GM12878 (cell line): ENCODE data around the gene INSYN2B. TPM values are rescaled to one million over a fixed set of nuclear protein-coding genes. Genes with fewer than 3 reads are reported as not detected.

Source experiments
- ATAC-seq: fragments of 200-7000 bp; cut with Tn5 transposase; 3 replicates; pipeline ENCODE4 v1.9.1; 2020; ENCODE audit warnings: mild to moderate bottlenecking, moderate library complexity
- BruUV-seq: library from RNA; stranded (reverse); fragments of 400-500 nt; replicated peaks from 2 replicates; lab custom pipeline; 2021; lab: Mats Ljungman, UMichigan
- CTCF ChIA-PET: fragments of 300-600 bp; sonication (Branson Sonifier 250); formaldehyde crosslinking; extraction: SDS; loops from one replicate; lab custom pipeline; 2021; ENCODE audit warnings: inconsistent platforms; lab: Yijun Ruan, JAX
- POLR2A ChIA-PET: fragments of 350-600 bp; formaldehyde crosslinking; extraction: SDS; loops from one replicate; lab custom pipeline; 2021; ENCODE audit warnings: inconsistent platforms; lab: Charles Lee
- RAD21 ChIA-PET: fragments of 300-600 bp; sonication (Branson Sonifier 250); formaldehyde crosslinking; loops from one replicate; lab custom pipeline; 2023; ENCODE audit warnings: antibody characterized with exemption; ENCODE audit not compliant: unreplicated experiment; lab: Charles Lee
- SMC1A ChIA-PET: fragments of 300-600 bp; sonication (Branson Sonifier 250); formaldehyde crosslinking; loops from one replicate; lab custom pipeline; 2023; ENCODE audit not compliant: unreplicated experiment, uncharacterized antibody; lab: Charles Lee
- DNase-seq: peaks from one replicate; pipeline ENCODE4 v3.0.0-alpha.2; 2011; ENCODE audit warnings: low read depth, low spot score
- FAIRE-seq: peaks from 3 replicates; lab custom pipeline; 2011; peaks lifted over from hg19 to GRCh38; lab: Jason Lieb, UNC
- H2AFZ ChIP-seq: 2 replicates; pipeline ENCODE4 v1.6.0; 2011; ENCODE audit warnings: low read depth, low read length, control low read depth; ENCODE audit not compliant: control insufficient read depth
- H3K27ac ChIP-seq: 2 replicates; pipeline ENCODE4 v1.5.1; 2011; ENCODE audit warnings: control low read depth; ENCODE audit not compliant: control insufficient read depth, insufficient read depth
- H3K27me3 ChIP-seq, 2 experiments: replicated peaks in 1 of 2; 2 replicates each; pipeline versions ENCODE4 v1.6.0 to v1.6.1; 2011; ENCODE audit warnings: low read length in 1 of 2; ENCODE audit not compliant: control insufficient read depth in 2 of 2, insufficient read depth in 2 of 2
- H3K36me3 ChIP-seq, 2 experiments: 2 replicates each; pipeline ENCODE4 v1.5.1; 2011; ENCODE audit warnings: low read length in 1 of 2; ENCODE audit not compliant: control insufficient read depth in 2 of 2, insufficient read depth in 2 of 2
- H3K4me1 ChIP-seq: 2 replicates; pipeline ENCODE4 v1.6.1; 2011; ENCODE audit warnings: mild to moderate bottlenecking, low read length, moderate library complexity, mixed read lengths; ENCODE audit not compliant: control insufficient read depth, insufficient read depth
- H3K4me2 ChIP-seq: 2 replicates; pipeline ENCODE4 v1.6.0; 2011; ENCODE audit warnings: control low read depth; ENCODE audit not compliant: control insufficient read depth, insufficient read depth
- H3K4me3 ChIP-seq: fragments of 200-600 bp; sonication (generic); 2 replicates; pipeline ENCODE4 v1.5.1; 2016
- H3K79me2 ChIP-seq: 2 replicates; pipeline ENCODE4 v1.6.0; 2011; ENCODE audit warnings: low read length; ENCODE audit not compliant: control insufficient read depth, insufficient read depth
- H3K9ac ChIP-seq: 2 replicates; pipeline ENCODE4 v1.8.0; 2011; ENCODE audit warnings: low read length, control low read depth, mixed read lengths; ENCODE audit not compliant: control insufficient read depth, insufficient read depth
- H3K9me3 ChIP-seq: replicated peaks from 3 replicates; pipeline ENCODE4 v1.5.1; 2011; ENCODE audit warnings: mild to moderate bottlenecking, low read length; ENCODE audit not compliant: control insufficient read depth, insufficient read depth
- H4K20me1 ChIP-seq: 2 replicates; pipeline ENCODE4 v1.6.0; 2011; ENCODE audit not compliant: control insufficient read depth, insufficient read depth
- CHD1 ChIP-seq: IDR thresholded peaks from 2 replicates; pipeline ENCODE4 v1.6.1; 2012; ENCODE audit warnings: low read depth, low read length, improper control_type of control experiment
- EGR1 ChIP-seq, 2 experiments: IDR thresholded peaks; 1 replicate in 1 of 2; 2 replicates in 1 of 2; pipeline ENCODE4 v1.6.1; 2011 to 2012; ENCODE audit warnings: low read depth in 2 of 2, low read length in 2 of 2, borderline replicate concordance in 1 of 2, mild to moderate bottlenecking in 1 of 2, moderate library complexity in 1 of 2
- IKZF1 ChIP-seq: fragments of 450-650 bp; conservative IDR thresholded peaks from 2 replicates; pipeline ENCODE4 v1.6.1; 2017; ENCODE audit warnings: antibody characterized with exemption, mild to moderate bottlenecking
- NFYB ChIP-seq: IDR thresholded peaks from 2 replicates; pipeline ENCODE4 v1.6.1; 2011; ENCODE audit warnings: low read depth, mild to moderate bottlenecking, low read length, improper control_type of control experiment, moderate library complexity; ENCODE audit not compliant: insufficient read depth
- NRF1 ChIP-seq: conservative IDR thresholded peaks from 2 replicates; pipeline ENCODE4 v1.6.1; 2011; ENCODE audit warnings: mild to moderate bottlenecking, low read depth, low read length, improper control_type of control experiment
- SRF ChIP-seq, 2 experiments: IDR thresholded peaks; 2 replicates each; pipeline ENCODE4 v1.6.1; 2011; ENCODE audit warnings: low read depth in 2 of 2, low read length in 2 of 2, mild to moderate bottlenecking in 1 of 2, moderate library complexity in 1 of 2
- STAT1 ChIP-seq: fragments of 450-650 bp; conservative IDR thresholded peaks from 2 replicates; pipeline ENCODE4 v1.6.1; 2014; ENCODE audit warnings: antibody characterized with exemption, mild to moderate bottlenecking
- TCF7 ChIP-seq: IDR thresholded peaks from 2 replicates; pipeline ENCODE4 v1.6.1; 2014; ENCODE audit warnings: antibody characterized with exemption, borderline replicate concordance
- YBX1 ChIP-seq: fragments of 450-650 bp; IDR thresholded peaks from 2 replicates; pipeline ENCODE4 v1.6.1; 2016; ENCODE audit warnings: antibody characterized with exemption
- WGBS: methylation state at CpG from one replicate; pipeline ENCODE4 v1.1.6; 2016; ENCODE audit warnings: low lambda C conversion rate; ENCODE audit not compliant: insufficient replicate concordance, insufficient coverage; ENCODE audit errors: missing lambda C conversion rate; 5-methylcytosine and 5-hydroxymethylcytosine counted together
- in situ Hi-C: fragments of 300-500 bp; cut with MboI; formaldehyde crosslinking; loops from 9 replicates; pipeline ENCODE4 v1.14.3; 2018; ENCODE audit warnings: mixed read lengths
- intact Hi-C: fragments of 100-400 bp; cut with micrococcal nuclease; formaldehyde crosslinking; loops from one replicate; pipeline ENCODE4 v1.14.2; 2022; ENCODE audit not compliant: unreplicated experiment
- polyA plus RNA-seq, 11 experiments: library from polyadenylated mRNA; depleted of rRNA in 4 of 11; unstranded in 6 of 11; stranded (reverse) in 5 of 11; fragments of >200 nt; fragmentation: Nextera tagmentation in 4 of 11; fragmentation: Illumina TruSeq in 1 of 11; extraction: Ambion mirVana in 4 of 11; extraction: Trizol in 1 of 11; gene quantifications; 1 replicate in 1 of 11; 2 replicates in 10 of 11; pipeline versions ENCODE4 v1.2.1 to v1.2.3, GENCODE V29; 2011 to 2016; ENCODE audit warnings: inconsistent platforms in 2 of 11, missing spikeins in 2 of 11, low read depth in 1 of 11
- total RNA-seq, 4 experiments: library from RNA; depleted of rRNA in 3 of 4; stranded (reverse); fragments of >200 nt in 3 of 4; fragmentation: Illumina TruSeq in 1 of 4; extraction: Trizol in 1 of 4; gene quantifications; 2 replicates each; pipeline versions ENCODE4 v1.2.1 to v1.2.3, GENCODE V29; 2013 to 2021

The INSYN2B gene
- total and polyA plus RNA-seq, 10 of the 15 experiments (the other 5 are each of a cell fraction or from before 2014, with no cell fraction given), result 0.05 to 0.27 (median 0.13) TPM; not detected in 7

DNA sequence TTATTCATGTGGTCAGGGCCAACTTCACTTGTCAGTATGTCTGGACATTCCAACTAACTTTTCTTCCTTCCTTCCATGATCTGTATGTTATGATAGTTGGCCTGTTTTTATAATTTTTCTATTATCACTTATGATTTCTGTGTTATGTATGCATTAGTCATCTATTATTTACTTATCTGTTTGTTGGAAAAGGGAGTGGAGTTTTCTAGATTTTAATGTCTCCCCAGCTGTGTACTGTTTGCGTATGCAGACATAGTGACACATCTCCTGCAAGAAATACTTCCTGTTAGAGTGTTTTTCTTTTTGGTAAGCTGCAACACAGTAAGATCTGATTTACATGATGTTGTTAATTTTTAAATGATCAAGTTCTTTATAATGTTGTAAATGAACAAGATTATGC is 8.7 kb upstream of the INSYN2B start:
- Histone ChIP-seq H4K20me1 (no peaks in the 10 kb centered on the region), H3K36me3 (peaks cover 16 to 36% of the 10 kb centered on the region in 2 experiments), H3K27me3 (no peaks in the 10 kb centered on the region), H3K9ac (no peak overlapping the region), H3K4me2 (no peak overlapping the region), H3K27ac (no peak overlapping the region), H3K4me1 (no peaks in the 10 kb centered on the region), H3K4me3 (no peak overlapping the region), H2AFZ (no peak overlapping the region), H3K9me3 (no peaks in the 10 kb centered on the region), H3K79me2 (no peaks in the 10 kb centered on the region)
- RAD21 ChIA-PET, result no interaction called here
- ATAC-seq, result no peak
- no peak for DNase-seq
- SMC1A ChIA-PET, result interaction anchor here (0.9 kb wide), 1 partner anchor 8 kb away, joined by 3 read pairs; the partner anchor contains the start of gene INSYN2B
- no peak for FAIRE-seq
- CTCF ChIA-PET, result interaction anchor here (0.8 kb wide), 1 partner anchor 8 kb away, joined by 4 read pairs; the partner anchor contains the start of gene INSYN2B
- in situ Hi-C loops (no loop called here), intact Hi-C loops (no loop called here)
- POLR2A ChIA-PET, result no interaction called here
- WGBS, result 89% methylated on average over 1 of the region's 1 CpG
- TF ChIP-seq YBX1, result no peak
- TF ChIP-seq EGR1 (IDR thresholded peaks at IDR 0.05; ENCODE audit: borderline replicate concordance in 1 of 2, low read depth in 2 of 2, low read length in 2 of 2), result no peak
- TF ChIP-seq IKZF1, result no peak
- TF ChIP-seq CHD1, result no peak
- TF ChIP-seq NFYB, result no peak
- no peak for TF ChIP-seq NRF1
- no peak for TF ChIP-seq STAT1
- no peak for TF ChIP-seq SRF (IDR thresholded peaks at IDR 0.05; ENCODE audit: low read depth in 2 of 2, low read length in 2 of 2)
- TF ChIP-seq TCF7, result no peak
- no TSS peak for BruUV-seq
